Left ventricle myocardium superior (tissue), 1 donor: Measurements from ENCODE around the gene ZNF385D. TPM values are rescaled to one million over a fixed set of nuclear protein-coding genes. Genes with fewer than 3 reads are reported as not detected.

ENCODE experiments used
- ATAC-seq: fragments of 200-7000 bp; cut with Tn5 transposase; one replicate; pipeline ENCODE4 v1.9.1; 2020; ENCODE audit warnings: mild to moderate bottlenecking, moderate library complexity
- DNase-seq: peaks from one replicate; pipeline ENCODE4 v3.0.0-alpha.2; 2020
- intact Hi-C: fragments of 100-400 bp; cut with micrococcal nuclease; formaldehyde crosslinking; loops from one replicate; pipeline ENCODE4 v1.11.0; 2022
- total RNA-seq: library from RNA; stranded (reverse); fragmentation: NEBNext Ultra II Directional; extraction: Animal tissue kit (Norgen Biotek cat#: 25700); gene quantifications from one replicate; pipeline ENCODE4 v1.2.1, GENCODE V29; 2021
- donor health status: DM: no; HTN: yes; CAD: no; lungs with severe emphysema.

The ZNF385D gene
- total RNA-seq, 1 donor from 2014 or later: 2.8 TPM

DNA sequence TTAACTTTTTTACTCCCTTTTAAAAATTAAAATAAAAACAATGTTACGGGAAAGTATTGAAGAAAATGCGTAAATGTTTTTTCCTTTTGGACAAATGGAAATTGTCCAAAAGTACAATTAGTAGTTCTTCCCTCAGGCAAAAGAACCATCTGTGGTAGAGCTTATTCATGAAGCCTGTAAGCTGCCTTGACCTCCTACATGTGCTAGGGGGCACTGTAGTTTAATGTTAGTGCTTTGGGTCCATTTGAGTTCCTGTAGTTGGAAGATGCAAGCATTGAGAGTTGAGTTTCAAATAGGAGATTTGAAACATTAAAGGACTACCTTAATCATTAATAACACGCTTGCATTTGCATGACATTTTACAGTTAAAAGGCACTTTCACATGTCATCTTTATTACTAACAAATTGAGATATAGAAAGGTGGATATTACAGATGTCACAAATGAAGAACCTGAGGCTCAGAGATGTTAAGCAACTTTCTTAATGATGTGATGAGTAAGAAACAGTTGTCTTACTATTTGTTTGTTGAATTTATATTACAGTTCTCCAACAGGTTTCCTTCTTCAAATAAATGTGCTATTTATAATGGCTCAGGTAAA lies 1.8 kb upstream of the ZNF385D start:
- DNase-seq: no peak
- peak; percentile 69 for ATAC-seq
- intact Hi-C loops: loop anchor here (5.0 to 10.0 kb wide), 3 partner anchors 84 to 362 kb away; no protein-coding TSS in a partner anchor

DNA sequence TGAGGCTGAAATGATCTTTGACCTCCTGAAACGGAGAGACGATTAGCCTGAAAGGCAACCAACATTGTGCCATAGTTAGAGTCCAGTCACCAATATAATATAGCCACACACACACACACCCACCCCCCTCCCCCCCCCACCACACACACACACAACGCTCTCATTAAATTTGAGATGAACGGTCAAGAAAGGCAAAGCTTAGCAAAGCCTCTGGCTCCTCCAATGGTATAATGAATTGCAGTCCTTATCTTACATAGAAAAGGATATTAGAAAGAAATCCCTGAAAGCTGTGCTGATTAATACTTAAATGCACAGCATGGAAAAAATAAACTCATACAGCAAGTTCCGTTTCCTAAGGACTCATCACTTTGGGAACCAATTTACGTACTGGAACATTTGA lies 876 bp upstream of the ZNF385D start:
- intact Hi-C loops: loop anchor here (5.0 to 10.0 kb wide), 3 partner anchors 85 to 363 kb away; no protein-coding TSS in a partner anchor
- ATAC-seq (peak; percentile 29), DNase-seq (no peak)

DNA sequence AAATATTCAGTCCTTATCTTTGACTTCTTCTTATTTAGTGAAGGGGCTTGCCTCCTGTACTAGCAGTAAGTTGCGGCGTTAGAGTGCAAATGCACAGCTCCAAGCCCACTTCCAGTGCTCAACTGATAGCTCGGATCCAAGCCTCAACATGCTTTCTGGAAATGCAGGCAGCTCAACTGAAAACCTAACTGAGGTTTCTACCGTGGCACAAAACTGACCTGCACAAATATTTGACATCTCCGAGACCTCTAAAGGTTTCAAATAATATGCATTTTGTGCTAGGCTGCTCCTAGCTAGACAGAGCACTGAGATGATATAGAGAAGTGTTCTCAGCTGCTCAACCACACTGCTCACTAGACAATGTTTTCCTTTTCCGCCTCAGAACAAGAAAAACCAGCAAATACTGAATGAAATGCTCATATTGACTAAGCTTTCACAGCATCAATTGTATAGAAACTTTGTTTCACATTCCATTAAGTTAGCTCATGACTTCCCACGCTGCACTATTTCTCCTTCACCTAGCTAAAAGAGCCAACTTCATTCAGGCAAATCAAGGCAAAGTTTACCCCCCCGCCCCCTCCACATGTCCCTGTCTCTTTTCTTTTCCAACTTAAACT lies 822 bp downstream of the ZNF385D start:
- ATAC-seq (peak; percentile 14), DNase-seq (no peak)
- intact Hi-C loops: loop anchor here (5.0 to 10.0 kb wide), 3 partner anchors 87 to 365 kb away; no protein-coding TSS in a partner anchor

DNA sequence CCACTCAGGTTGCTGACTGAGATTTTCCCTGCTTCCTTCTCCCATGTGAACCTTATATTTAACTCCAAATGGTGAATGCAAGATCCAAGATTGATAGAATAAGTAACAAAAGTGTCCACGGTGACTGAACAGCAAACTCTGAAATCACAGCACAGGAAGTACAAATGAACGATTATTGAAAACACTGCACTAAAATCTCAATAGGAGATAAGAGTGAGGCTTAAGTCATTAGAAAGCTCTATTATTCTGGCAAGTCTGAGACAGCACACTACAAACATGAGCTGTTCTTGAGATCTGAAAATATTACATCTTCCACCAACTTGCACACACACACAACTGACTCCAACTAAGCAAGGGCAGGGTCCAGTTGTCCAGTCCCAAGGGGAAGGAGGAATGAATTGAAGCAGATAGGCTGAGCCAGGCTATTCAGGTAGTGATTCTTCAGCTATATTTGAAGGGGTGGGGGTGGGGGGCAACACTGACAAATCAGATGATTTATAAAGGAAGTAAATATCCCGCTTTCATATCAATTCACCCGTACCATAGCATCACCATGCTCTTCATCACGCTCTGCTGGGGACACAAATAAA lies 2.9 kb downstream of the ZNF385D start:
- intact Hi-C loops: no loop called here
- ATAC-seq (no peak), DNase-seq (no peak)

DNA sequence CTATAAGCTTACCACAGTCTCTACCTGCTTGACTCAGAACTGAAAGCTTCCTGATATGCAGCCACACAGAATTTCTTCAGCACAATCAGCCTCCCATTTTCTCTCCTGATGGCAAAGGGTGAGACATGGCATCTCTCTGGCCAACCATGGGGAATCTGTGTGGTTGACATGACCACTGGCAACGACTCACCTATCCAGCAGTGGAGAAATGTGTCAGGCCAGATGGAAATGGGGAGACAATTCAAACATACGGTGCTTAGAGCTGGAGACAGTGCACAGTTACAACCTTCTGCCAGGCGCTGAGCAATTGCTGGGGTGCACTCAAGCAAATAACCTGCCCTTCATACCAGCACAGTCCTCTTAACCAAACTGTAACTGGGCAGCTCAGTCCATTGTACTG lies 3.6 kb downstream of the ZNF385D start:
- intact Hi-C loops: no loop called here
- no peak for ATAC-seq
- DNase-seq: no peak

DNA sequence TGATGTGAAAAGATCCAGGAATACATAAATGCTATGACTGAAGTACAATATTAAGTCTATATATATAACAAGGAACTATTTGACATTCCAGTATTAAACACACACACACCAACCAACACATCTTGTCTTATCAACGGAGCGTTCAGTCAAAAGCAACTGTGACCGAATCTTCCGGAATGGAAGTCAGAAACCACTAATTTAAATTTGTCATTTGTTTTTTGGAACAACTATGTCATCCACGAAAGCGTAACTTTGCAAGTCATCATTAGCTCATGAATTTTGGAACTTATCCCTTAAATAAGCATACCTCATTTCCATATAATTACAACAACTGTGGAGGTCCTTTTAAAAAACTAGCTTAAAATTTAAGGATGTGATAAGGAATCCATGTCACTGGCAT lies 5.0 kb downstream of the ZNF385D start:
- ATAC-seq (no peak), DNase-seq (no peak)
- intact Hi-C loops: no loop called here

DNA sequence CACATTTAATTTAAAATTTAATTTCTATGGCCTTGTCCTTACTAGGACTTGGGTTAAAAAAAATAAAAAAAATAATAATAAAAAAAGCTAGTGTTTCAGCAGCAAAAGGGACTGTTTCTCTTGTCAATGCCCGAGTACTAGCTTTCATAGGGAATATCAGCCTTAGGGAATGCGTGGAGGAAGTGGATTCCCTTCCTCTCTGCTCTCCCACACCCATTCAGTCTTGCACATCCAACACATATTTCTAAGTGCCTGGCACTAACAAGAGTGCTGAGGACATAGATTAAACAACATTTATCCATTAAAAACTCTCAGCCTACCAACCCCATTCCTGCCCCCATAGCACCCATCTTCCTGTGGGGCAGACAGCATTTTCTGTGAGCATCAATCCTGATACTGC lies 6.2 kb downstream of the ZNF385D start:
- DNase-seq (no peak), ATAC-seq (peak; percentile 41)
- intact Hi-C loops: no loop called here

DNA sequence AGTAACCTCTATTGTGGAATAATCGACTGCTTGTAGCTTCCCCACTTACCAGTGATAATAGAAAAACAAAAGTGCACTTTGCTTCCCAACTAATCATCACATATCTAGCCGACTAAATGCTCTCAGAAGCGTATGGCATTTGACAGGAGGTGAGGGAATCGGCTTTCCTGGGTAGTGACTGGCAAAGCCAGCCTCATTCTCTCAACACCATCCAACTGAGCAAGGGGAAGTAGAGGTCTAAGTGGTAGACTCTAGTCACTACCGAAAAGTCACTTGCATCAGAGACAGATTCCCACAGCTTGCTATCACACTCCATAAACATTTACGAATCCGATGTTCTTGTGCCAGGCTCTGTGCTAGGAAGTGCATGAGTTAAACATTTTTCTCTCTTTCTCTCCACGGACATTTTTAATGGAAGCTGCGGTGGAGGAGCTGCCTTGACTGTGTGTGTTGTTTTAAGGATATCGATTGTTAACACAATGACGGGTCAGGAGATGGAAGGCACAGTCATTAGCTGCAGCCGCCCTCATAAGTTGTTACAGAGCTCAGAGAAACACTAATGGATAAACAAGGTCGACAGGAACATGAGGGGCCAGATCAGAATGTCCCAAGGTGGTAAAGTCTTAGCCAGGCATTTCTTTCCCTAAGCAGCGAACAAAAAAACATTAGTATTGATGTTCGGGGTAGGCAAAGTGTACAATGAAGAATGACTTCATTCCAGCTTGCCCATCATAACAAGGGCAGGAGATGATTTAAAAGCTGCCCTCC lies 11.9 kb downstream of the ZNF385D start:
- no peak for DNase-seq
- intact Hi-C loops: no loop called here
- no peak for ATAC-seq

DNA sequence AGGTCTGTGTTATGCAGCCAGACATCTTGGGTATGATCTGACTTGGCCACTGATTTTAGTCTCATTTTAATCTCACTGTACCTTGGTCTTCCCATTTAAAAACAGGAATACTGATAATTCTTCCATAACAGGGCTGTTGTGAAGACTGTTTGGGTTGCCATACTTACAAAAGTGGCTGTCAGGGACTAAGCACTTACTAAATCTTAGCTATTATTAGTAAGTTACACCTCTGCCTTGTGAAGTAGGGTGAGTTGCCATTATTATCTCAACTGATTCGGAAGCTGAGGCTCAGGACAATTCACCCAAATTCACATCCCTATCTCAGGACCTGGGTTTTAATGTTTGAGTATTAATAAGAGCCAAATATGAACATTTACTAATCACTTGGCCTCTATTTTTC lies 12.7 kb downstream of the ZNF385D start:
- DNase-seq (no peak), ATAC-seq (peak; percentile 60)

DNA sequence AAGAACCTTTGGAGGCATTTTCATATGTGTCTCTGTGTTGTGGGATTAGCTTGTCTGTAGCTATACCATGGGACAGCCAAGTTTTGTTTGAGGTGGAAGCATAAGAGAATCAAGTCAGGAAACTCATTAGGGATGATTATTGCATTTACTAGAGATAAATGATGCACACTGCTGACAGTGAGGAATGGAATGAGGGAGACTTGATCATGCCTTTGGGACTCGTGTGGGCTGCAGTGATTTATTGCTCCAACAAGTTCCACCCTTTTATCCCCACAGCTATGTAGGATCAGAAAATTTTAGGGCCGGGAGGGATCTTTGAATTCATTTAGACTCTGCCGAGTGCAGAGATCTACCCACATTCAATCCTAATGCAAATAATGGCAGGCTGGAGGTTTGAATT lies 16.3 kb downstream of the ZNF385D start:
- DNase-seq (no peak), ATAC-seq (no peak)
- intact Hi-C loops: no loop called here

More for the DNA sequence above, 12.7 kb downstream of the ZNF385D start:
- intact Hi-C loops: no loop called here

DNA sequence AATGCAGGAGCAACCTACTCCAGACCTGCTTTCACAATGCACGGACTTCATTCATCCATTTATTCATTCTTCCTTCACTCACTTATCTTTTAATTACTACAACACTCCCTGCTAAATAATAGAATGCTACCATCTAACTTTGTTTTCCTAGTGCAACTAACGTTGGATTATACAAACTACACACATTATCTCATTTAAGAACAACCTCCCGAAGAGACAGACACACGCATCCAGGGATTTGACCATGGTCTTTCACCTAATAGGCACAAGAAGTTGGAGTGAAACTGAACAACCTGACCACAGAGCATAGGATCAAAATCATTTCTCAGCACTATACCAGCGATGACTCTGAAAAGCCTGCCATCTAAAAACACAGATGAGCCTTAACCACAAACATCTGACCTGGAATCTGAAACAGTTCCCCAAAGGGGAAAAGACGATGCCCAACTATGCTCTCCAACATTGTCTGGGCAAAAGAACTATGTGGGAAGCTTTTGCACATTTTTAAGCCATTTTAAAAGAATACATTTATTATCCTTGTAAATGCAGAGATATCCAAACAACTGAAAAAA lies 21.0 kb downstream of the ZNF385D start:
- intact Hi-C loops: no loop called here
- no peak for ATAC-seq
- DNase-seq: no peak

DNA sequence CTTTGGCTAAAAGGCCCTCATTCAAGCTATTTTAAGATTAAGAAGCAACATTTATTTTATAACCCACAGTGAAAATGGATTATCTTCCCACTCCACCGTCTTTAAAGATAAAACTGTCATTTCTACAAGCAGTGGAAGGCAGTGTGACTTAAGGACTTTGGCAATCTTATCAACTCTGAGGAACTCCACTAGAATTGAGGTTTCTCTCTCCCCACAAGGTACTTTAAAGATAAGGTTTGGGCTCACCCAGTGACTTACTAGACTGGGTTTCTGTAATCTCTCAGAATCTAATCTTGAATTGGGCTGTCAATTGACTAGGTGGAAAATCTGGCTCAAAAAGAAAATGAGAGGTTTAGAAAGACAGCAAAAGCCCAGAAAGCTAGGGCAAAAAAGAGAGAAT lies 21.7 kb downstream of the ZNF385D start:
- no peak for DNase-seq
- no peak for ATAC-seq
- intact Hi-C loops: no loop called here

DNA sequence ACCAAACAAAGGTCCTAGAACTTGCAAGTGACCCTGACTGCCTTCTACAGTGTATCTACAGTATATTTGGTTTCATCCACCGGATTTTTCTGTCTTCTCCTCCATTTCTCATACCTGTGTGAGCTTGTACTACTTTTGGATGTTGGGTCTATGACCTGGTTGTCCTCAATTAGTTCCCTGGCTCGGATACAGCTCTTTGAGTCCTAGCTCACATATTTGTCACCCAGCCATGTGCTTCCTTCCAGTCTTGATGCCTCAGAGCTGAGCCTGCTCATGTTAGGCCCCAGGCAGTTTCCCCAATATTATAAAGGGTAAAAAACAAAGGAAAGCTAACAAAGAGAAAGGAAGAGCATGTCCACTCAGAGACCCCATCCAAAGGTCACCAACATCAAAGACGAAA lies 28.2 kb downstream of the ZNF385D start:
- no peak for DNase-seq
- intact Hi-C loops: no loop called here
- peak; percentile 36 for ATAC-seq

DNA sequence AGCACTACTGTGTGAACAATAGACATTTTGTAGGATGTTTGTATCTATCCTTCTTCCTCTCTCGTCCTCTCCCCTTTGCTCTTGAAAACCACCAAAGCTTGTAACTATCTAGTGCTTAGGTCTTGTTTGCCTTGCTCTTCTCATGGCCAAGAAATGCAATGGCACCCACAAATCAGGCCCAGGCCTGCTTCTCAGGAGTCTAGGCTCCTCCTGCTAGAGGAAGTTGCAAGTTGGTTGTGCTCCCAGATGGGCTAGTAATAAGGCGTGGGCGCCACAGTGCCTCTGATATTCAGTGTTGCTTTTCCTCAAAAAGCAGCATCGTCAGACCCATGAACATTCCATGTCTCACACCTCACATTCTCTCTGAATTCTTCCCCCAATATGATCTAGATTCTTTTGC lies 28.7 kb downstream of the ZNF385D start:
- no peak for ATAC-seq
- DNase-seq: no peak
- intact Hi-C loops: no loop called here

DNA sequence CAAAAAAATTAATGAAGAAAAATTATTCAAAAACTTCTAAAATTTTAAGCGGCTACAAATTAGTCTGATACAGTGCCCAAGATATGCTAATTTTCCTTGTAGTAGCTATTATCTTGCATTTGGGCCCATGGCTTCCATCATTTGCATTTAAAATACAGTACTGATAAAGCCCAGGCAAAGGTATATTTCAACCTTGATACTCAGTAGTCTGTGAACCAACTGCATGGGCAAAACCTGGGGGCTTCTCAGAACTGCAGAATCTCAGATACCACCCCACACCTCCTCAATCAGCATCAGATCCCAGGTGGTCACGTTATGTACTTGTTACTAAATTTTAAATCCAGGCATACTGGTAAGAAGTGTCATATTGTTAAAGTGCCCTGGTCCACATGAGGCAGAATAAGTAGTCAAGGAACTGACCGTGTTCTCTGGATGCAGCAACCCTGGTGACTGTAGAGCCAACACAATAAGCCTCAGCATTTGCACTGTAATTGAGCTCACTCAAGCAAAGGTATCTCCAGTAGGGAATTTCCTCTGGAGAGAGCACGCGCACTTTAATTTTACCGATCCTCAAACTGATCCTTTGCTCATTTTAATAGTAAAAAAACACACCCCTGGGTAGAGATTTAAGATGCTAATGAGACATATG lies 31.9 kb downstream of the ZNF385D start:
- DNase-seq (no peak), ATAC-seq (no peak)
- intact Hi-C loops: no loop called here

DNA sequence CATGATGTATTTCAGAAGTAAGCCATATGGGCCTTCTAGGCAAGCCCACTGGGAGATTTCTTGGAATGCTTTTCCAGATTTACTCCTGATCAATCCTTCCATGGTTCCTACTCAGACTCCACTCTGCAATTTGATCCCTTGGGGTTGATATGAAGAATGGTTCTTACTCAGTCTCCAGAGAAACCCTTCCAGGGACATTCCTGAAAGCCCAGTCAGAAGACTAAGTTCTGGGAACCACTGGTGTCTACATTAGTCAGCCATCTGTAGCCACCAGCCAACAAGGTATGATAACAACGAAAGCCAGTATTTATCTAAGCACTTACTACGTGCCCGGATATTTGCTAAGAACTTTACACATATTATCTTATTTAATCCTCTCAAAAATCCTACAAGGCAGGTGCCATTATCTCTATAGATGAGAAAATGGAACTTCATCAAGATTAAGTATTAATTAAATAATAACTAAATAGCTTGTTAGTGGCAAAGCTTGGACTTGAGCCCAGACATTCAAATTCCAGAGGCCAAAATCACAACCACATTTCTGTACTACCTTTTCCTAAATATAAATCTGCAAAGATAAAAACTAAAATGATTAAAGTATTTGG lies 32.7 kb downstream of the ZNF385D start:
- ATAC-seq (no peak), DNase-seq (no peak)
- intact Hi-C loops: no loop called here

DNA sequence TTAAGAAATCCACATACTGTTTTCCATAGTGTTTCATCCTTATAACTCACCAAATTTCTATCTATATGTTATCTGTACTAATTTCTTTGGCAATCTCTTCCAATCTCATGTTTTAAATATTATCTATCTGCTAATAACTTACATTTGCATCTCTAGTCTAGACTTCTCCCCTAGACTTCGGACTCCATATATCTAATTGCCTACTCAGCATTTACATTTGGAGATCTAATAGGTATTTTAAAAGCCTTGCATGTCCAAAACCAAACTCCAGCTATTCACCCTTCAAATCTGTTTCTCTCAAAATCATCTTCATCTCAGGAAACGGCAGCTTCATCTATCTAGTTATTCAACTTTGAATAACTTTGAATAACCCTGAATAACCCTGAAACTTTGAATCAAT lies 35.3 kb downstream of the ZNF385D start:
- DNase-seq (no peak), ATAC-seq (no peak)
- intact Hi-C loops: no loop called here

DNA sequence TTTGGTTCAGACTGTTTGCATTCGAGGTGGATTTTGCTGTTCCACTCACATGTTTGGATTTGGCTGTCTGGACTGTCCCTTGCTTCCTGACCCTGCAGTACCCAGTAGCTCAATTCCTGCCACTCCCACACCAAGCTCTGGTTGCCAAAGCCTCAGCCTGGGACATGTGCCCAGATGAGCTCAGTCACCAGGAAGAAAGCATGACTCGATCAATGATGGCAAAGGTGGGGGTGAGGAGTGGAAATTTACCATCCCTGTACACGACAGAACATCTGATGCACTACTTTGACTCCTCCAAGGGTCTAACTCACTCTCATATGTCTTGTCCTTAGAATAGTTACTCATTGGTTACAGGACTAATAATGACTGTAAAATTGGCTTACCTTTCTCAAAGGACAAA lies 45.2 kb downstream of the ZNF385D start:
- intact Hi-C loops: no loop called here
- peak; percentile 96 for ATAC-seq
- peak; percentile 59 for DNase-seq

DNA sequence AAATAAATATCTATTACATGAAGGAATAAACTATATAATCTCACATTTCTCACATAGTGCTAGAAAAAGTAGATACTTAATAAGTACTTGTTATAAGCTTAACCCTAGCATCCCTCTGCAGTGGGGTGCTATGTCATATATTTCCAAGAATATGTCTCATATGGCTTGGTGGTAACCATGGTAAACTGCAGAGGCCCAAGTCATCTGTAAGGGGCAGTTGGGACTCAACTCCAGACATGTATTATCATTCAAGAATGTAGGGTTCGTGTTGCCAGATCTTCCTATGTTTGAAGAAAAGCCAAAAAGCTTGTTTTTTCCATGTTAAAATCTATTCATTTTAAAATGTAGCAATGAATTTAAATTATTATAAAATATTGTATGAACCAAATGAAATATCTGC lies 46.2 kb downstream of the ZNF385D start:
- no peak for ATAC-seq
- intact Hi-C loops: no loop called here
- no peak for DNase-seq
